GM19455 (cell line): ENCODE data around the gene VWF.

Source experiments
- ATAC-seq: cut with Tn5 transposase; IDR thresholded peaks from one replicate; pipeline ENCODE4 v1.9.1; 2021; ENCODE audit not compliant: unreplicated experiment

VWF gene

DNA sequence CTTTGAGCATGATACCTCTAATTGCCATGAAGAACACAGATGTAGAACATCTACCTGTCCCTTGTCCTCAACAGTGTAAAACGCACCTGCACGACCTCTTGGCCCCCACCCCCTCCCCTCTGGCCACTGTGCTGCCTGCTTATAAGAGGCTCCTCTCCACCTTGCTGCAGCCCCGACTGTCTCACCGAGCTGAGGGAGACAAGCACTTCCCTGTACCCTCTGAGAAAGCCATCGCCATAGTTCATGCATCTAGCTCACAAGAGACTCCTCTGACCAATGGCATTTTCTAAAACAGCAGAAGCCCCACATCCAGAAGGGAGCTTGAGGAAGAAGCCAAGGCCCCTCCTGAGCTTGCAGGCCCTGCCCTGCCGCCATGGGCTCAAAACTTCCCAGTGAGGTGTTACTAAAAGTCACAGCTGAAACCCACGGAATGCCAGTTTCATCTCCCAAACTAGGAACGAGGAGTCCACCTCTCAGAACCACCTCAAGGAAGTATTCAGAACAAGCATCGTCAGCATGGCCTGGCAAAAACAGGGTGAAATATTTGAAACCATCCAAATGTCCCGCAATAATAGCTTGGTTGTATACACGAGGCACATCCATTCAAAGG, 157.9 kb downstream of the VWF start:
- ATAC-seq, result no peak

DNA sequence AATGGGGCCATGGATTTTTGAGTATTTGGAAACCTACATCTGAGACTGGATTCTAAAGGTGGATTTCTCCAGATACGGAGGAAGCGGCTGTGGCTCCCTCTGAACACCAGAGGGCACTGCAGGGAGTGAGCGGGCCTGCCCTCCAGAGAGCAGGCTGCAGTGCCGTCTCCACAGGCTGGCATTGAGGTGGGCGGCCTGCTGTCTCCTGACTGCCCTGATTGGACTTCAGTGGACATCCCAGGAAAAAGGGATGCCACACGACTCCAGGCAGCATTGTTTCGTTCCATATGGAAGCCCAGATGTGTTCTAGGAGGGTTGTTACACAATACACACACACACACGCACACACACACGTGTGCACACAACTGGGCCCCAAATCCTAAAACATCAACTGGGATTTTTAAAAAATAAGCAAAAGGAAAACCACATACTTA, 158.5 kb downstream of the VWF start:
- no peak for ATAC-seq

DNA sequence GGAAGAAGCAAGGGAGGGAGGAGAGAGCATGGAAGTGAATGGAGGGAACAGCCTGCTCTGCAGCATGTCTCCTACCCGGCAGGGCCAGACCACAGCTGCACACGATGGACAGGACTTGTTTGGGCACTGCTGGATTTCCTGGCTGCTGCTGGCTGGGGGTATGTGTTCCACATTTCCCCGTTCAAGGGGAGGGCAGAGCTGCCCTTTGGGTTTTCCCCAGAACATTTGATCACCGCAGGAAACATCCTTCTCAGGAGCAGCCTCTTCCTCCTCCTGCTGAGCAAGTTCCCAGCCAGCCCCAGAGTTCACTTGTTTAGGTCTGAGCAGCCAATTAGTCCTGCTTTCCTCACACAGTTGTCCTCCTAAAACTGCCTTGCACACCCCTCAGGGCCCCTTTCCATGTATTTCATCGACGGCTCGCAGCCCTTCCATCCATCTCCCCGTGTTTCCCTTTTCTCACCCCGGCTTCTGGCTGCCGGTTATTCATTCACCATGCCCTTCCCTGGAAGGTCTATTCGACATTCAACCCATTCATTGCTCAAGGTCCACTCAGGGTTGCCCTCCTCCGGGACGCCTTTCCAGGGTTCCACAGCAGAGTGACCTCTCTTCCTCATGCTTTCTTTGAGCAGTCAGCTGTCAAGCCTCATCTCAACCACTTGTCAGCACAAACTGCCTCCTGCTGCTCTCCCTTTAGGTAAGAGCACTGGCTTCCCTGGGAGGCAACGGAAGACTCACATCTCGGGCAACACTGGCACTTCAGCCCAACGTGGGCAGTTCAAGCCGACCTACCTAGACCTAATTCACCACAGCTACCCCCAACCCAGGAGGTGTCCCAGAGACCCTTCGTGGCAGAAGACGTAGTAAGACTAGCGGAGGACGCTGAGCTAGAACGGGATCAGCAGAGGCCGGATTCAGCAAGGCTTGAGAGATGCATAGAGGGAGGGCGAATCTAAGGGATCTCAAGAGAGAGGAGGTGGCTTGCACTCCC, 159.3 kb downstream of the VWF start:
- ATAC-seq, result no peak

DNA sequence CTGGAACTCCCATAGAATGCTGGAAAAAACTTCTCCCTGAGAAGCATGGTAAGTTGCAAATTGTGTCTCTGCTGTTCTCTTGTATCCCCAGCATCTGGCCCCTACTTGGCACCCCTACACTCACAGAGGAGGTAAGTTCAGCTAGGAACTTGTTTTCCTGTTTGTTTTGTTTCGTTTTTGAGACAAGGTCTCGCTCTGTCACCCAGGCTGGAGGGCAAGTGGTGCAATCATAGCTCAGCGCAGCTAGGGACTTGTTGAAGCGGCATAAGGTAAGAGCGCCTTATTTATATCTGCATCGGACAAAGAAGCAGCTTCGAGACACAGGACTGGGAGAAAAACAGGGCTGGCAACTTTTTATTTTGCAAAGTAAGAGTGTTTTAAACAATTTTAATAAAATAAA, 161.0 kb downstream of the VWF start:
- no peak for ATAC-seq

DNA sequence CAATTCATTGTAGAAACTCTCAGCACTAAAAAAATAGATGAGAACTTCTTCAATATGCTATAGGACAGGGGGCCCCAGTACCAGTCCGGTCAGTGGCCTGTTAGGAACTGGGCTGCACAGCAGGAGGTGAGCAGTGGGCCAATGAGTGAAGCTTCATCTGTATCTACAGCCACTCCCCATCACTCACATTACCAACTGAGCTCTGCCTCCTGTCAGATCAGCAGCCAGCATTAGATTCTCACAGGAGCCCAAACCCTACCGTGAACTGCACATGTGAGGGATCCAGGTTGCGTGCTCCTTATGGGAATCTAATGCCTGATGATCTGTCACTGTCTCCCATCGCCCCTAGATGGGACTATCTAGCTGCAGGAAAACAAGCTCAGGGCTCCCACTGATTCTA, 163.7 kb downstream of the VWF start:
- no peak for ATAC-seq

DNA sequence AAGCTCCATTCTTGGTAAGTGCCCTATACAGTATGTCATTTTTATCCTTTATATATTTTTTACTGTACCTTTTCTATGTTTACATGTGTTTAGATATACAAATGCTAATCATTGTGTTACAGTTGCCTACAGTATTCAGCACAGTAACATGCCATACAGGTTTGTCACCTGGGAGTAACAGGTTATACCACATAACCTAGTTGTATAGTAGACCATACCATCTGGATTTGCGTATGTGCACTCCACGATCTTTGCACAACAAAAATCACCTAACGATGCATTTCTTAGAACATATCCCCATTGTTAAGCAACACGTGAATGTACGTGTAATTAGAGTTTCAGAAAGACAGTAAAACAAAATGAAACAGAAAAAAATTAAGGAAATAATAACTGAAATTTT, 167.5 kb downstream of the VWF start:
- ATAC-seq, result no peak

DNA sequence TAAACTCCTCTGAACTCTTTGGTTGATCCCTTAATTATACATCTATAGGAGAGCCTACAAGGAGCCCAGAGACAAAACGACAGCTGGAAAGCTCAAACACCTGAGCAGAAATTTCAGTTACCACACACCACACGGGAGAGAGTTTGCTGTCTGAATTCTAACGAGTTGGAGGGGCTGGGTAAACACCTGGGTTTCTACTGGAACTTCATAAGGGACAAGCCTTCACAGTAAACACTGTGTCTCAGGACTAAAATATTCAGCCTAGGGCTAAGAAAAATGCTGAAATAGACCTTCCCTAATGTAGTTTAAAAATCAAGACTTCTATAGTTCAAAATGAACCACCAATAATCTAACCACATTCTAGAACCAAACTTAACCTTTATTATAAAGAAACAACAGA, 169.8 kb downstream of the VWF start:
- no peak for ATAC-seq

DNA sequence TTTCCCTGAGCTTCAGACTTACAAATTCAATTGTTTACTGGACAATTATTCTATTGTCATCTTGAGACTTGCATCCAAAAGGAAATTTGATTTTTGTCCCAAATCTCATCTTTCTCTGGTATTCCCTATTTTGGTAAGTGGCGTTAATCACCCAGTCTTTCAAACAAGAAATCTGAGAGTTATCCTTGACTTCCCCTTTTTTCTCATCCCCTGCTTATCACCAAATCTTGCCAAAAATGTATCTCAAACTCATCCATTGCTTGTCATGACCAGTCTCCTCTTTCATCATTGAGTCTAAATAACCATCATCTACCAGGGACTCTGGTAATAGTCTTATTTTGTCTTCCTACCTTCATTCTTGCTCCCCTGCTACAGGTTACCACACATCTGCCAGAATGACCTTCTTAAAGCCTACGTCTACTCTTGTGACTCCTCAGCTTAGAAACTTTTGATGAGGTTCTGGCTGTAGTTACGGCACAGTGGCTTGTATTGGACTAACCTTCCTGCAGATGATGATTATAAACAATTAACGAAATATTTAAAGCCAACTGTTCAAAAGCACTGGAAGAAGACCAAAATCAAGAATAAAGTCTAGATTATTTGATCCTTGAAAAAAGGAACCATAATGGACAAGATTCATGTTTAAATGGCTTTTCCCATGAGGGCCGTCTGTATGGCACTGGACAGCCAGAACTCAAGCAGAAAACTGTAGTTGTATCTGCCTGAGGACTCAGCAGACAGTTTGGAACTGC, 170.5 kb downstream of the VWF start:
- no peak for ATAC-seq

DNA sequence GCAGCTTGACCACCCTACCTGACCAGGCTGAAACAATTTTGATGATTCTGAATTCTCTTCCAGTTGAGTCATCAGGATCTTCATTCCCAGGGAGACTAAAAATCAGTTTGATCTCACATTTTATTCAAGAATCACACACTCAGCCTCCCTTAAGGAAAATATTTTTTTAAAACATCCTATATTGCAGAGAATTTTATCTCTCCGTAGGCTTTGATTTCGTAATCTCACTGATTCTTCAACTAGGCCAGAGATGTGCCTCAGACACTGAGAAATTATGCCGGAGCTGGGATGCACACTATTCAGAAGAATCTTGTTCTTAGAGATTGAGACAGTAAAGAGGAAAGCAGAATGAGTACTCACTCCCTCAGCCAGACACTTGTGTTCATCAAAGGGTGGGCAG, 172.4 kb downstream of the VWF start:
- ATAC-seq, result no peak

DNA sequence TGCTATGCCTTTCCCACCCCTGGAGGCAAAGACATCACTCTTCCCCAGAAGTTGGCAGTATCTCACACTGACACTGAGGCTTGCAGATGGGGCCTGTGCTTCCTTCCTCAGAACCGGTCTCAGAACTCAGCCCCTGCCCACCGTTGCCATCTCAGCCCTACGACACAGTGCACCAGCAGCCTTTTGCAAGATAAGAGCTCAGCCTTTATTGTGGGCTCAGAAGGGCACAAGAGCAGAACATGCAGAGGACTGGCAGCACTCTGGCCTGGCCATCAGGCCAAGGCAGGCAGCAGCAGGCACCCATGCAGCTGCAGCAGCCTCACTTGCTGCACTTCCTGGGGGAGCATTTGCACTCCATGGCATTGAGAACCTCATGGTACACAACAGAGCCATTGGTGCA, 175.8 kb downstream of the VWF start:
- no peak for ATAC-seq

DNA sequence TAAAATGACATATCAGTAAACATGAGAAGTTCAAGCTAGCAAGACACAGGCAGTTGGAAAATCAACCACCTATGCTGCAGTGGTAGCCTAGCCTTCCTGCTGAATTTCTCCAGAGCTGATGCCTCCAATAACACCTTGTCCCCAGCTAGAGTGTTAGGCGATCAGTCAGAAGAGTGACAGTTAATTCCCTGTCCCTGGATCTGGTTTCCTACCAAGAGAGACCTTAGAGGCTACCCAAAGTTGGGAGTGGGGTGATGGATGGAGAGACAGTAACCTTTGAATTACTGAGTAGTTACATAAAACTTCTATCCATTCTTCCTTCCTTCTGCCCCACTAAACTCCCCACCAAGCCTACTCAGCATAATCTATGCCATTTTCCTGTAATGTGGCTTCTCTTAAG, 177.5 kb downstream of the VWF start:
- no peak for ATAC-seq

DNA sequence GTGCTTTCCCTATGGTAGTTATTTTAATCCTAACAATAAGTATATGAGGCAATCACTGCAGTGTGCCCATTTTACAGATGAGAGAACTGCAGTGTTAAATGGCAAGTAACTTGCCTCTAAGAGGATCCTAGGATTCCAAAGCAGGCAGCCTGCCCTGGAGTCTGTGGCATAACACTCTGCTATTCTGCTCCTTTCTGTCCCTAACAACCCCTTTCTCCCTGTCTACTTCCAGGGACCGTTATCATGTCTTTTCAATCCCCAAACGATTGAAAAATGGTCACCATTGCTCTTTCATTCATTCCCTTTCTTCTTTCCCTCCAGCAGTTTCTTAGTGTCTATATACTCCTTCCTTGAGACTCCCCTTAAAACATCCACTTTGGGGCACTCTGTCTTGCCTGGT, 178.1 kb downstream of the VWF start:
- ATAC-seq, result no peak

DNA sequence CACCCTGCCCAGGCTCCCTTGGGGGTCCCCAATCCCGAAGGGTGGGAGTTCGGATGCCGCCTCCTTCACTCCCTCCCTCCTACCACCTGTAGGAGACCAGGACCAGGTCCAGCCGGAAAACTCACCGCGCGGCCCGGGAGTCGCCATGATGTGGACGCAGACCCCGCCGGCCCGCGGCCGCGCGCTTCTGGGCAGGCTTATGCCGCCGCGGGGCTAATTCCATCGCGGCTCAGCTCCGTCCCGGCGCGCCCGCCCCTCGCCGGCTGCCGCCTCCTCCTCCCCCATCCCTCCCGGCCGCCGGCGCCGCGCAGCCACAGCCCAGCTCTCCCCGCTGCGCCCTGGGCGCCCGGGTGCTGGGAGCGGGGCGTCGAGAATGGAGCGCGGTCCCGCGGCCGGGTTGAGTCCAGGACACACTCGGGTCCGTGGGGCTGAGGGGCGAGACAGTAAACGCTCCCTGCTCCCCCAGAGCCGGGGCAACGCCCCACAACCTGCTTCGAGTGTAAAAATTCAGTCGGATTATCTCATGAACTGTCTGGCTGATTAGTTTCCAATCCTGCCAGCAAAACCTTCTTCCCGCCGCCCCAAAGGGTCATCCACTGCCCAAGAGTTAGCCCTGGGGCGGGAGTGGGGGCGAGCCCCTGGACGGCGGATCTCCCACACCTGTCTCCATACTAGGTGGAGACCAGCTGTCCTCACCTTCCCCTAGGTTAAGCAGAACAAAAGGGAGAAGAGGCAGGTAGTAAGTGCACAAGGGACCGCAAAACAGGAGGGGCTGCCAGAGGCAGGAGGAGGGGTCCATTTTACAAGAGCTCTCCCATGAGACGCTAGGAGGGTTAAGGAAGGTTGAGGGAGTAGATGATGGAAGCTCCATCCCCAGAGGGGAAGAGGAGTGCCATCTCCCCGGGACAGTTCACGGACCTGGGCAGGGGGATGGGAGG, 179.1 kb downstream of the VWF start, which contains the start of gene ANO2:
Gene ANO2 (minus strand): TSS at position 189 of the 938 bp plus-strand sequence. CDS start 42 bp downstream, at position 147.
- no peak for ATAC-seq

DNA sequence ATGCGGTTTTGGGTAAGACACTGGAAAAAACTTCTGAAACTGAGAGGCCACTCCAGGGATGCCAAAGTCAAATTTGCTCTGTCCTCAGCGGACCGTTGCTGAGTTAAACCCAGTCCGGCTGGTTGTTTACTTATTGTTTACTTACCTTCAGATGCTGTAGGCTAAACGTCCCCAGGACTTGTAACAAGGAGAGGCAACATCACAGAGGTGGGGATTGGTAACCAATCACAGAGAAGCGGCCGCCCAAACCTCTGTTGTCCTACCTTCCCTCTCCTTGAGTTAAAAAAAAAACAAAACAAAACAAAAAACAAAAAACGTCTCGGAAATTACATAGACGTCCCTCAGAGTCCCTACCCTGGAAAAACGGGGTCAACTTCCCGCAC, 179.8 kb downstream of the VWF start:
- ATAC-seq, result no peak

DNA sequence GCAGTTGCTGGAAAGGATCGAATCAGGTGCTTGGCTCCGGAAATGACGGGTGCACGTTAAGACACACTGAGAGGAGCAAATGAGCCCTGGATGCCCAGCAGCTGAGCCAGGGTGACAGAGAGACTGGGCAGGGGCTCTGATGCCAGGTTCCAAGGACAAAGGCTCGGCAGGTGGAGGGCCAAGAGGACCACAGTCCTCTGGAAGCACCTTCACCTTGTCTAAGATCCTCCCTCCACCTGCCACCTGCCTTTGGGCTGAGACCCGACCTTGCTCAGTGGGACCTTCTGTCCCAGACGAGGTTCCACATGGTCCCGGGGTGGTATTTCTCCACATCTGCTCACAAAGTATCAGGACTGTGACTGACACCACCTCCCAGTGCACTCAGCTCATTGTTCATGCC, 180.4 kb downstream of the VWF start:
- ATAC-seq, result no peak

DNA sequence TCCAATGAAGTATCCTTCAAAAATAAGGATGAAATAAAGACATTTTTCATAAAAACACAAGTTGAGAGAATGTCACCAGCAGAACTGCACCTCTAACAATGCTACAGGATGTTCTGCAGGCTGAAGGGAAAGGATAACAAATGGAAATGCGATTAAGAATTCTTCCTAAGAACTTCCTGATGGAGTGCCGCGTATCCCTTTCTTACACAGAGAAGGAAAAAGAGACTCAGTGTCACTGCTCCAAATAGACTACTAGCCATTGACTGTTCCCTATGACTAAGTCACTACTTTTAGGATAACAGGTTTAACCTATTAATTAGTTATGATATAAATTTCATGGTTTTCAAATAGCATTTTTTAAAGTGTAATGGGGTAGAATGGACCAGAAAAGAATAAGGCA, 182.6 kb downstream of the VWF start:
- no peak for ATAC-seq

DNA sequence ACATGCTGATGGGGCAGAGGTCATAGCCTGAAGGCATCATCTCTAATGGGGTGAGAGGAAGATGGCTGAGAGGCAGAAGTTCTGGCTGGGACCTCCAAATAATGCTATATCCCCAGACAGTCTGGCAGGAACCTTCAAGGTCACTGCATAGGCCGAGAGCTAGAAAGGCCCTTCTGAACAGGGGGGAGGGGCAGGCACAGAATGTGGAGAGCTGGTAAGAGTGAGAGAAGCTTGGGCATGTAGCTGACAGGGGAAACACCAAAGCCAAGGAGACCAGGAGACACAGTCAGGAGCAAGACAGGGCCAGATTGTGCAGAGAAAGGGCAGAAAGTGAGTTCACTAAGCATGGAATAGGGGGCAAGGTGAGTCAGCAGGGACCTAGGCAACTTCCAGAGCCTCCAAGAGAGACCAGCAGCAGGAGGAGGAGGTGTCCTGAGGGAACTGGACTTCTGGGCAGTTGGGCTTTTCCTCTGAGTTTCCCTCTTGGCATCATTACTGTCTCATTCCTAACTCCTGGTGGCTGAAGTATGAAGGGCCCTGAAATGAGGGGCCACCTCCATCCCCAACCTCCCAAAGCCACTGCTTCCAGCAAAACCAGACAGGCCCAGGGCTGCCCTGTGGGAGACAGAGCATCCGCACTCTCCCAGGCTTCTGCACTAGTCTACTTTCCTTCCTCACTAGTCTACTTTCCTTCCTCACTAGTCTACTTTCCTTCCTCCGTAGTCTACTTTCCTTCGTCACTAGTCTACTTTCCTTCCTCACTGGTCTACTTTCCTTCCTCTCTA, 196.5 kb downstream of the VWF start:
- no peak for ATAC-seq

DNA sequence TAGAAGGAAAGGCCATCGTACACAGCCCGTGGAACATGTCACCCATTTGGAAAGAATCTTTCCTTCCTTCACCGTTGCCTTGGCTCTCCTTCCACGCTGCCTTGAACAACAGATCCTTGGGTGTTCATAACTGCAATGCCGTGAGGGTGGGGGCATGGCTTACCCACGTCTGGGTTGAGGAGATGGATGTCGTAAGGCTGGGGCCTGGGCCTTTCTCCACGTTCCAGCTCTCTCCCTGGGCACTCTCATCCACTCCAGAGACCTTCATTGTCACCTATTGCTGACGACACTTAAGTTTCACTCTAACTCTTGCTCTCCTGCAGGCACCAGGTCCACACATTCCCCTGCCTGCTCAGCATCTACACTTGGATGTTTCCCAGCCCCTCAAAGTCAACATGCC, 198.8 kb downstream of the VWF start:
- no peak for ATAC-seq

DNA sequence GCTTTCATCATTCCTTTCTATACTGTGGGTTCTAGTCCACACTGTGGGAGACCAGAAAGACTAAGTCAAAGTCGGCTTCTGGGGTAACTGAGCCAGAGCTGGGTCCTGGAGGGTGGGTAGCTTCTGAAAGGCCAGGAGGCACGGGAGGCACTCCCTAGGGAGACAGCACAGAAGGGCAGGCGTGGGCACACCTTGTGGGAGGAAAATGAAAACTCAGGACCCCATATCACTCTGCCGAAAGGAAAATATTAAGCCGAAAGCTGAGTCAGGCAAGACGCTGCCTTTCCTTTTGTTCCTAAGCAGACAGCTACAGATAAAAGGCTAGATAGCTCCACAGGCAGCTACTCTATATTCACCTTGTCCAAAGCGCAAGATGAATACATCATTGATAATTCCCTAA, 200.1 kb downstream of the VWF start:
- ATAC-seq, result no peak

DNA sequence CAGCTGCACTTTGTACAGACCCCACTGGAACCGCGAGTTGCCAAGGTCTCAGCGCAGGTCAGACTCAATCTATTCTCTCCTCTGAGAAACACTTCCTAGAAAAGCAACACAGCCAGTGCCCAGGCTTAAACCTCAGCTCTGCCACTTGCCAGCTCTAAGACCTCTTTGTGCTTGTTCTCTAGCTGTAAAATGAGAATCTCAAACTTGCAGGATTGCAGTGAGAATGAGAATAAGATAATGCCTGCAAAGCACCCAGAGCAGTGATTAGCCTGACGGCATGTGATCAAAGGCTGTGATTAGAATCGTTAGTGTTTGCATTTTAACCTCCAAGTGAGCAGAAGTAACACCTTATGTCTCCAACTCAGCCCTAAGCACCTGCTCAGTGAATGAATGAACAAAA, 200.7 kb downstream of the VWF start:
- ATAC-seq, result no peak
